ENCODE data around the gene AGXT2. TPM values are rescaled to one million over a fixed set of nuclear protein-coding genes. Genes with fewer than 3 reads are reported as not detected.
"Not testable (repeated sequence)": the region's sequence is repeated elsewhere in the genome, so short reads cannot be mapped to it uniquely, and the experiment has no call there.

Gene AGXT2
- total RNA-seq, 1 donor from 2014 or later = not detected

GRCh38 chr5:35002459-35002858, 45.3 kb downstream of the AGXT2 start:
- DNase-seq (ENCODE audit: low spot score) = no peak
- intact Hi-C loops (cut with micrococcal nuclease) = loop anchor here (2.0 kb wide), 3 partner anchors 44 to 528 kb away; no protein-coding TSS in a partner anchor

GRCh38 chr5:35001842-35002241, 45.9 kb downstream of the AGXT2 start:
- H3K4me1 Mint-ChIP-seq (ENCODE audit: low read depth) = no peaks in the 10 kb centered on the region
- DNase-seq (ENCODE audit: low spot score) = no peak
- H3K9me3 Mint-ChIP-seq = no peaks in the 10 kb centered on the region
- intact Hi-C loops (cut with micrococcal nuclease) = loop anchor here (2.0 kb wide), 3 partner anchors 43 to 527 kb away; no protein-coding TSS in a partner anchor
- no peaks in the 10 kb centered on the region for H3K36me3 Mint-ChIP-seq (ENCODE audit: low read depth)
- H3K4me3 Mint-ChIP-seq (ENCODE audit: low read depth) = no peak overlapping the region
- no peak overlapping the region for H3K27ac Mint-ChIP-seq
- H3K27me3 Mint-ChIP-seq (ENCODE audit: low read depth) = peaks cover 15% of the 10 kb centered on the region

More at GRCh38 chr5:35002459-35002858, 45.3 kb downstream of the AGXT2 start:
- no peak overlapping the region for H3K4me3 Mint-ChIP-seq (ENCODE audit: low read depth)
- H3K36me3 Mint-ChIP-seq (ENCODE audit: low read depth) = no peaks in the 10 kb centered on the region
- no peaks in the 10 kb centered on the region for H3K9me3 Mint-ChIP-seq
- no peak overlapping the region for H3K27ac Mint-ChIP-seq
- H3K4me1 Mint-ChIP-seq (ENCODE audit: low read depth) = no peaks in the 10 kb centered on the region
- peaks cover 15% of the 10 kb centered on the region for H3K27me3 Mint-ChIP-seq (ENCODE audit: low read depth)

- intact Hi-C loops (cut with micrococcal nuclease) = no loop called here
- no peaks in the 10 kb centered on the region for H3K9me3 Mint-ChIP-seq
- no peaks in the 10 kb centered on the region for H3K4me1 Mint-ChIP-seq (ENCODE audit: low read depth)
- DNase-seq (ENCODE audit: low spot score) = no peak
- H3K27ac Mint-ChIP-seq = no peak overlapping the region
- H3K36me3 Mint-ChIP-seq (ENCODE audit: low read depth) = no peaks in the 10 kb centered on the region
- no peak overlapping the region for H3K4me3 Mint-ChIP-seq (ENCODE audit: low read depth)
- peaks cover 16% of the 10 kb centered on the region for H3K27me3 Mint-ChIP-seq (ENCODE audit: low read depth)
Measured at GRCh38 chr5:34998058-34998789, 49.5 kb downstream of the AGXT2 start.

GRCh38 chr5:34996261-34996660, 51.5 kb downstream of the AGXT2 start:
- no peaks in the 10 kb centered on the region for H3K4me1 Mint-ChIP-seq (ENCODE audit: low read depth)
- no peak for DNase-seq (ENCODE audit: low spot score)
- intact Hi-C loops (cut with micrococcal nuclease) = no loop called here
- H3K9me3 Mint-ChIP-seq = no peaks in the 10 kb centered on the region
- H3K27ac Mint-ChIP-seq = no peak overlapping the region
- H3K27me3 Mint-ChIP-seq (ENCODE audit: low read depth) = peaks cover 16% of the 10 kb centered on the region
- H3K4me3 Mint-ChIP-seq (ENCODE audit: low read depth) = no peak overlapping the region
- no peaks in the 10 kb centered on the region for H3K36me3 Mint-ChIP-seq (ENCODE audit: low read depth)

- Mint-ChIP-seq H3K27ac (no peak overlapping the region), H3K36me3 (ENCODE audit: low read depth) (no peaks in the 10 kb centered on the region), H3K9me3 (no peaks in the 10 kb centered on the region), H3K27me3 (ENCODE audit: low read depth) (peaks cover 14% of the 10 kb centered on the region), H3K4me3 (ENCODE audit: low read depth) (no peak overlapping the region), H3K4me1 (ENCODE audit: low read depth) (no peaks in the 10 kb centered on the region)
- intact Hi-C loops (cut with micrococcal nuclease) = no loop called here
- DNase-seq (ENCODE audit: low spot score) = no peak
Measured at GRCh38 chr5:34993951-34994350, 53.8 kb downstream of the AGXT2 start.

GRCh38 chr5:34991486-34992238, 56.1 kb downstream of the AGXT2 start:
- peaks cover 11% of the 10 kb centered on the region for H3K9me3 Mint-ChIP-seq
- H3K4me3 Mint-ChIP-seq (ENCODE audit: low read depth) = no peak overlapping the region
- H3K27me3 Mint-ChIP-seq (ENCODE audit: low read depth) = peaks cover 20% of the 10 kb centered on the region
- intact Hi-C loops (cut with micrococcal nuclease) = no loop called here
- H3K4me1 Mint-ChIP-seq (ENCODE audit: low read depth) = no peaks in the 10 kb centered on the region
- H3K36me3 Mint-ChIP-seq (ENCODE audit: low read depth) = no peaks in the 10 kb centered on the region
- no peak for DNase-seq (ENCODE audit: low spot score)
- no peak overlapping the region for H3K27ac Mint-ChIP-seq

- intact Hi-C loops (cut with micrococcal nuclease) = no loop called here
- H3K9me3 Mint-ChIP-seq = peaks cover 21% of the 10 kb centered on the region
- H3K36me3 Mint-ChIP-seq (ENCODE audit: low read depth) = no peaks in the 10 kb centered on the region
- no peak overlapping the region for H3K27ac Mint-ChIP-seq
- H3K4me3 Mint-ChIP-seq (ENCODE audit: low read depth) = no peak overlapping the region
- no peak for DNase-seq (ENCODE audit: low spot score)
- no peaks in the 10 kb centered on the region for H3K4me1 Mint-ChIP-seq (ENCODE audit: low read depth)
- peaks cover 10% of the 10 kb centered on the region for H3K27me3 Mint-ChIP-seq (ENCODE audit: low read depth)
Measured at GRCh38 chr5:34986965-34987364, 60.8 kb downstream of the AGXT2 start.

- Mint-ChIP-seq H3K27ac (no peak overlapping the region), H3K27me3 (ENCODE audit: low read depth) (peaks cover 3% of the 10 kb centered on the region), H3K36me3 (ENCODE audit: low read depth) (no peaks in the 10 kb centered on the region), H3K4me1 (ENCODE audit: low read depth) (no peaks in the 10 kb centered on the region), H3K4me3 (ENCODE audit: low read depth) (no peak overlapping the region), H3K9me3 (peaks cover 21% of the 10 kb centered on the region)
- intact Hi-C loops (cut with micrococcal nuclease) = no loop called here
- DNase-seq (ENCODE audit: low spot score) = no peak
Measured at GRCh38 chr5:34982823-34983222, 64.9 kb downstream of the AGXT2 start.

GRCh38 chr5:34978681-34979080, 69.1 kb downstream of the AGXT2 start:
- Mint-ChIP-seq H3K4me3 (ENCODE audit: low read depth) (no peak overlapping the region), H3K27me3 (ENCODE audit: low read depth) (peaks cover 2% of the 10 kb centered on the region), H3K27ac (no peak overlapping the region), H3K36me3 (ENCODE audit: low read depth) (no peaks in the 10 kb centered on the region), H3K4me1 (ENCODE audit: low read depth) (no peaks in the 10 kb centered on the region), H3K9me3 (no peaks in the 10 kb centered on the region)
- intact Hi-C loops (cut with micrococcal nuclease) = no loop called here
- DNase-seq (ENCODE audit: low spot score) = no peak

GRCh38 chr5:34977934-34978613, 69.7 kb downstream of the AGXT2 start:
- DNase-seq (ENCODE audit: low spot score) = no peak
- Mint-ChIP-seq H3K4me3 (ENCODE audit: low read depth) (no peak overlapping the region), H3K36me3 (ENCODE audit: low read depth) (no peaks in the 10 kb centered on the region), H3K4me1 (ENCODE audit: low read depth) (no peaks in the 10 kb centered on the region), H3K9me3 (no peaks in the 10 kb centered on the region), H3K27ac (no peak overlapping the region), H3K27me3 (ENCODE audit: low read depth) (peaks cover 2% of the 10 kb centered on the region)
- intact Hi-C loops (cut with micrococcal nuclease) = no loop called here

GRCh38 chr5:34976347-34976746, 71.4 kb downstream of the AGXT2 start:
- no peaks in the 10 kb centered on the region for H3K9me3 Mint-ChIP-seq

GRCh38 chr5:34971655-34972054, 76.1 kb downstream of the AGXT2 start:
- H3K27ac Mint-ChIP-seq; DNase-seq (ENCODE audit: low spot score); H3K27me3 Mint-ChIP-seq (ENCODE audit: low read depth); H3K4me1 Mint-ChIP-seq (ENCODE audit: low read depth); H3K36me3 Mint-ChIP-seq (ENCODE audit: low read depth); H3K4me3 Mint-ChIP-seq (ENCODE audit: low read depth); H3K9me3 Mint-ChIP-seq; intact Hi-C loops (cut with micrococcal nuclease): not testable (repeated sequence)

More at GRCh38 chr5:34976347-34976746, 71.4 kb downstream of the AGXT2 start:
- intact Hi-C loops (cut with micrococcal nuclease) = no loop called here
- H3K4me3 Mint-ChIP-seq (ENCODE audit: low read depth) = no peak overlapping the region
- DNase-seq (ENCODE audit: low spot score) = no peak
- H3K27ac Mint-ChIP-seq = no peak overlapping the region
- no peaks in the 10 kb centered on the region for H3K36me3 Mint-ChIP-seq (ENCODE audit: low read depth)
- no peaks in the 10 kb centered on the region for H3K4me1 Mint-ChIP-seq (ENCODE audit: low read depth)
- peaks cover 2% of the 10 kb centered on the region for H3K27me3 Mint-ChIP-seq (ENCODE audit: low read depth)

- intact Hi-C loops (cut with micrococcal nuclease) = no loop called here
- H3K4me3 Mint-ChIP-seq (ENCODE audit: low read depth) = no peak overlapping the region
- H3K4me1 Mint-ChIP-seq (ENCODE audit: low read depth) = no peaks in the 10 kb centered on the region
- DNase-seq (ENCODE audit: low spot score) = no peak
- no peak overlapping the region for H3K27ac Mint-ChIP-seq
- peaks cover 17% of the 10 kb centered on the region for H3K36me3 Mint-ChIP-seq (ENCODE audit: low read depth)
- H3K9me3 Mint-ChIP-seq = peaks cover 13% of the 10 kb centered on the region
- peaks cover under 1% of the 10 kb centered on the region for H3K27me3 Mint-ChIP-seq (ENCODE audit: low read depth)
Measured at GRCh38 chr5:34970552-34970951, 77.2 kb downstream of the AGXT2 start.
